Right cardiac atrium (tissue), 5 donors: ENCODE measurements around the gene PHC1. TPM values are rescaled to one million over a fixed set of nuclear protein-coding genes. Genes with fewer than 3 reads are reported as not detected.

ENCODE experiments used
- ATAC-seq, 2 donors: fragments of 200-7000 bp; cut with Tn5 transposase; one replicate each; pipeline versions ENCODE4 v1.8.0 to v1.9.1; 2020; ENCODE audit warnings: moderate library complexity in 2 of 2, mild to moderate bottlenecking in 1 of 2
- DNase-seq, 3 donors: peaks; one replicate each; pipeline ENCODE4 v3.0.0-alpha.2; 2020
- H3K27ac ChIP-seq: one replicate; pipeline ENCODE4 v1.5.1; 2013; ENCODE audit warnings: mild to moderate bottlenecking, low read length, control low read depth, moderate library complexity
- H3K27me3 ChIP-seq: one replicate; pipeline ENCODE4 v1.6.1; 2013; ENCODE audit not compliant: control insufficient read depth, insufficient read depth
- H3K4me1 ChIP-seq: one replicate; pipeline ENCODE4 v1.6.1; 2013; ENCODE audit warnings: low read length; ENCODE audit not compliant: control insufficient read depth, insufficient read depth
- H3K4me3 ChIP-seq: one replicate; pipeline ENCODE4 v1.5.1; 2013; ENCODE audit warnings: low read length, control low read depth
- H3K9me3 ChIP-seq: one replicate; pipeline ENCODE4 v1.6.1; 2013; ENCODE audit warnings: low read length; ENCODE audit not compliant: control insufficient read depth
- WGBS: extraction: QIAGEN DNeasy Blood & Tissue Kit; methylation state at CpG from one replicate; pipeline ENCODE4 v1.1.7; 2013; 5-methylcytosine and 5-hydroxymethylcytosine counted together
- intact Hi-C, 4 donors: fragments of 100-400 bp; cut with DNase I; formaldehyde crosslinking; loops; one replicate each; pipeline versions ENCODE4 v1.11.0 to v1.14.0; 2022 to 2023
- polyA plus RNA-seq: library from polyadenylated mRNA; stranded (reverse); fragments of 200-250 nt; gene quantifications from one replicate; pipeline ENCODE4 v1.2.3, GENCODE V29; 2013
- total RNA-seq, 4 donors: library from RNA; stranded (reverse); fragmentation: NEBNext Ultra II Directional; extraction: Animal tissue kit (Norgen Biotek cat#: 25700); gene quantifications; one replicate each; pipeline ENCODE4 v1.2.1, GENCODE V29; 2021
- donor health status: healthy with polysubstance abuse.
- donor health status: DM: no; HTN: yes; CAD: no.
- donor health status: DM: no; HTN: no; CAD: no.
- donor health status: DM: no; HTN: yes; CAD: no; lungs with severe emphysema.
- donor health status: DM: yes; HTN: yes; CAD: no.

Gene PHC1
- total and polyA plus RNA-seq, 5 donors = 13.3 to 34.9 (median 25.8) TPM

DNA sequence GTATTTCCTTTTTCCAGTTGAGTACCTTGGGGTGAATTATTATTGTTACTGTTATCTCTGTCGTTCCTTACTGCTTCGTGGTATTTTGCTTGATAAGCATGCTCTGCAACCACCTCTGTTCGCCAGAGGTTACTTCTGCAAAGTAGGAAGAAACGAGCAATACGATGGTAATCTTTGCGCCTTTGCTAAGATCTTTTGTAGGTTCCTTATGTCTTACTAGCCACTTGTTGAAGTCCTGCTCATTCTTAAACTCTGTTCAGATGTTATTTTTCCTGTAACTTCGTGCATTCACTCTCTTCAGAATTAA lies 35.9 kb downstream of the PHC1 start:
- peak overlapping the region; percentile 75 for H3K4me3 ChIP-seq
- DNase-seq (no peak), ATAC-seq (no peak)
- no peaks in the 10 kb centered on the region for H3K27me3 ChIP-seq
- H3K4me1 ChIP-seq = peaks cover 2% of the 10 kb centered on the region
- H3K27ac ChIP-seq = peak overlapping the region; percentile 96
- H3K9me3 ChIP-seq = no peaks in the 10 kb centered on the region
- intact Hi-C loops = loop anchor here in 2 of 4 donors (2.0 to 5.0 kb wide), 2 partner anchors 91 to 92 kb away; no protein-coding TSS in a partner anchor
- WGBS = under 1% methylated on average over 7 of the region's 7 CpGs

DNA sequence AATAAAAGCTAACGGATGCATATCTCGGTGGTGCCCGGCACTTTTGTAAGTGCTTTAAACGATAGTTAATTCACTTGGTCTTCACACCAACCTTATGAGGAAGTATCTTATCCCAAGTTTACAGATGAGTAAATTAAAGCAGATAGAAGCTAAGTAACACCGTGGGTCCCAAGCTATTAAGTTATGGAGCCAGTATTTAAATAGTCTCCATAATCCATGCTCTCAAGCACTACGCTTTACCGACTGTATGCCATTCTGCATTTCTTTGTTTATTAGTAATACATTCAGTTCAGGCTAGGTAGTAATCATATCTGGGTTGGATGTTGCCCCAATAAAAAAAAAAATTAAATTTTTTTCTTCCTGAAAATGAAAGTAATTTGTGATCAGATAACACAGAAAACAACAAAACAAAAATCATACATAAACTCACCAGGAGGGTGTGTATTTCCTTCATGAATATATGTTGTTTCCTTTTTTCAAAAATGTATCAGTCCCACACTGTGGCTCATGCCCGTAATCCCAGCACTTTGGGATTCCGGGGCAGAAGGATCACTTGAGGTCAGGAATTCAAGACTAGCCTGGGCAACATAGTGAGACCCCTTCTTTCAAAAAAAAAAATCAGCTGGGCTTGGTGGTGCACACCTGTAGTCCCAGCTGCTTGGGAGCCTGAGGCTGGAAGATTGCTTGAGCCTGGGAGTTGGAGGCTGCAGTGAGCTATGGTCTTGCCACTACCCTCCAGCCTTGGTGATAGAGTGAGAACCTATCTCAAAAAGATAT lies 36.6 kb downstream of the PHC1 start:
- peak overlapping the region; percentile 75 for H3K4me3 ChIP-seq
- no peaks in the 10 kb centered on the region for H3K27me3 ChIP-seq
- intact Hi-C loops = loop anchor here in 2 of 4 donors (2.0 to 5.0 kb wide), 2 partner anchors 90 to 91 kb away; no protein-coding TSS in a partner anchor
- DNase-seq (no peak), ATAC-seq (no peak)
- 23% methylated on average over 9 of the region's 9 CpGs for WGBS
- H3K27ac ChIP-seq = peak overlapping the region; percentile 23
- H3K4me1 ChIP-seq = peaks cover 2% of the 10 kb centered on the region
- H3K9me3 ChIP-seq = no peaks in the 10 kb centered on the region

DNA sequence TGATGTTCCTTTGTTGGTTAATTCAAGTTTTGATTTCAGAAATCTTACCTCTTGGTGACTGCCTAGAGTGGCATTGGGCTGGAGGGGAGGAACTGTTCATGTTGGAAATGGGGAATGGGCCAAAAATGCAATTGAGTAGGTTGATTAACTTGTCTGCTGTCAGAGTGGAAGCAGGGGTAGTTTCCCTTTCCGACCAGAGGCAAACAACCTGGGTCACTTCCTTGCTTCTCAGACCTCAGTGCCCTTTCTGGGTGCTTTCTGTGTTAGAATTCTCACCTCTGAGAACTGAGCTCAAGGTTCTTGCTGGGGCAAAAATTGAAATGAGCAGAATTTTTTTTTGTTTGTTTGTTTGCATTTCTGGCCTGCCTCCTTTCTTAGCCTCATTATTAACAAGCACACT lies 37.4 kb downstream of the PHC1 start:
- ATAC-seq = no peak
- Histone ChIP-seq H3K4me1 (peaks cover 2% of the 10 kb centered on the region), H3K27ac (no peak overlapping the region), H3K4me3 (no peak overlapping the region), H3K27me3 (no peaks in the 10 kb centered on the region), H3K9me3 (no peaks in the 10 kb centered on the region)
- intact Hi-C loops = loop anchor here in 2 of 4 donors (2.0 to 5.0 kb wide), 2 partner anchors 89 to 91 kb away; no protein-coding TSS in a partner anchor
- DNase-seq = no peak
- WGBS = 72% methylated on average over 1 of the region's 1 CpG

DNA sequence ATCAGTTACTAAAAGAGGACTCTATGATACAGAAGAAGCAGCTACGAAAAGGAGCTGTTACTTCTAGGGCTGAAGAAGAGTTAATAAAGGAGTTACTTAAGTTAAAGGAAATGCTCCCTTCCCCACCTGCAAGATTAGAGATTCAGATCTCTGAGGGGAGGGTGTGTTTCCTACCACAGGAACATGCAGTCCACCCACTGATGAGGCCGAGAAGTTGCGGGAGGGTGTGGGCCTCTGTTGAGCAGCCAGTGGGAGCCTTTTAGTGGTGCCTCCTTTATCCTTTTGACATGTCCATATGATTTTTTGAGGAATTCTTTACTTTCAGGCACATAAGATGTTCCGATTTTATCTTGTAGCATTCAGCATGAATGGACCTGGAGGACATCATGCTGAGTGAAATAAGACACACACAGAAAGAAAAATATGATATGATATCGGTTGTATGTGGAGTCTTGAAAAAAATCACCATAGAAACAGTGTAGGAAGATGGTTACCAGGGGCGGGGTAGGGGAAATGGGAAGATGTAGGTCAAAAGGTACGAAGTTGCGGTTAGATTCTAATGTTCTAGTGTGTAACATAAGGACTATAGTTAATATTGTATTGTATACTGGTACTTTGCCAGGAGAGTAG lies 39.6 kb downstream of the PHC1 start:
- intact Hi-C loops = loop anchor here in 1 of 4 donors (5.0 kb wide), 1 partner anchor 88 kb away; no protein-coding TSS in a partner anchor
- Histone ChIP-seq H3K9me3 (no peaks in the 10 kb centered on the region), H3K4me1 (no peaks in the 10 kb centered on the region), H3K4me3 (no peak overlapping the region), H3K27ac (no peak overlapping the region), H3K27me3 (no peaks in the 10 kb centered on the region)
- no peak for ATAC-seq
- 87% methylated on average over 8 of the region's 8 CpGs for WGBS
- peak in 1 of 3 donors; percentile 43 for DNase-seq

DNA sequence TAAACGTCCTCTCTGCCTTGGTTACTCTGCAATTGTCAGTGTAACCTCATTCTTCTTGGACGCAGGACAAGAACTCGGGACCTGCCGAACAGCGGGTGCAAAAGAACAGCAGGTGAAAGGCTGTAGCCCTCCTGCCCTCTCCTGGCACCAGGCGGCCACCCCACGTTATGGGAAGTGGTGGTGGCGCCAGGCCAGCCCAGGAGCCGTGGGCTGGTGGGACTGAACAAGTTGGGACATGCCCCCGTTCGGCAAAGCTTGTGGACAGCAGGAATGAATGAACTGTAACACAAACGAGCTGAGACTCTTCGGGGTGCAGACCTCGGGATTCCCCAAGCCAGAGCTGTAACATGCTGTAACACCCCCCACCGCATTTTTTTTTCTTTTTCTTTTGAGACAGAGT lies 41.8 kb downstream of the PHC1 start:
- DNase-seq = no peak
- 95% methylated on average over 15 of the region's 15 CpGs for WGBS
- intact Hi-C loops = no loop called here
- H3K4me3 ChIP-seq = no peak overlapping the region
- H3K4me1 ChIP-seq = peaks cover 2% of the 10 kb centered on the region
- H3K9me3 ChIP-seq = no peaks in the 10 kb centered on the region
- H3K27ac ChIP-seq = no peak overlapping the region
- no peak for ATAC-seq
- H3K27me3 ChIP-seq = no peaks in the 10 kb centered on the region

DNA sequence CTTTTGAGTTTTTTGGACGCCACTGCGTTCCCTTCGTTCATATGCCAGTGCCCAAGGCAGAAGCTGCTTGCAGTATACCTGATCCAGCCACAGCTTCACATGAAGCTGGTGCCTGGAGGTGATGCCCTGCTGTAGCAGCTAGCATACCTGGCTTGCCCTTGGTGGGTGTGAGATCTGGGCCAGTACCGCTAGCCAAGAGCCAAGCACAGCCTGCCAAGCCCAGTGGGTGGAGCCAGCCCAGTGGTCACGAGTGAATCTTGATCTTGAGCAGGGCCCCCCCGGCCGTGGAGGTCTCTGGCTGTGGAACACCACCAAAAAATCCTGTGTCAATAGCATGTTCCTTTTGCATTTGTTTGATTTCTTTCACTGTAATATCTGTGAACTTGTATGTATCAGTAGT lies 42.5 kb downstream of the PHC1 start:
- Histone ChIP-seq H3K27me3 (no peaks in the 10 kb centered on the region), H3K4me3 (no peak overlapping the region), H3K27ac (no peak overlapping the region), H3K9me3 (no peaks in the 10 kb centered on the region), H3K4me1 (peaks cover 2% of the 10 kb centered on the region)
- intact Hi-C loops = no loop called here
- DNase-seq (peak in 1 of 3 donors; percentile 43), ATAC-seq (no peak)
- WGBS = 82% methylated on average over 7 of the region's 7 CpGs

DNA sequence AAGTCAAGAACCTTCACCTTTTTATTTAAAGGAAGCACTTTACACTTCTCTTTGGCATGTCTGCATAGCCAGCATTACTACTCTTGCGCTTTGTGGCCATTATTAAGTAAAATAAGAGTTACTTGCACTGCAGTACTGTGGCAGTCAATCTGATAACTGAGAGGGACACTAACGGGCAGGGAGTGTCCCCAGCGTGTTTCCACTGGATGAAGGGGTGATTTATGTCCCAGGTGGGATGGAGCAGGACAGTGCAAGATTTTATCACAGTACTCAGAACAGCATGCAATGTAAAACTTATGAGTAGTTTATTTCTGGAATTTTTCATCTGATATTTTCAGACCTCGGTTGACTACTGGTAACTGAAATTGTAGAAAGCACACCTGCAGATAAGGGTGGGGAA lies 43.3 kb downstream of the PHC1 start:
- no peaks in the 10 kb centered on the region for H3K9me3 ChIP-seq
- intact Hi-C loops = no loop called here
- ATAC-seq = no peak
- H3K4me3 ChIP-seq = no peak overlapping the region
- no peaks in the 10 kb centered on the region for H3K27me3 ChIP-seq
- WGBS = 82% methylated on average over 4 of the region's 4 CpGs
- no peak overlapping the region for H3K27ac ChIP-seq
- peaks cover 2% of the 10 kb centered on the region for H3K4me1 ChIP-seq
- no peak for DNase-seq

DNA sequence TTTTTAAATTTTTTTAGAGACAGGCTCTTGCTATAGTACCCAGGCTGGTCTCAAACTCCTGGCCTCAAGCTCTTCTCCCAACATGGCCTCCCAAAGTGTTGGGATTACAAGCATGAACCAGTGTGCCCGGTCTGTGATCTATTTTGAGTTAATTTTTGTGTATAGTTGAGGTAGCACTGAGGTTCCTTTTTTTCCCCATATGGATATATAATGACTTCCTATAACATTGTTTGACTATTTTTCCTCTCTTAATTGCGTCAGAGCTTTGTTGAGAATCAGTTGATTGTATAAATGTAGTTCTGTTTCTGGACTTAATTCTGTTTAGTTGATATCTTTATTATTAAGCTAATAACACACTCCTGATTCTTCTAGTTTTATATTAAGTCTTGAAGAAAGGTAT lies 43.8 kb downstream of the PHC1 start:
- Histone ChIP-seq H3K9me3 (no peaks in the 10 kb centered on the region), H3K27ac (no peak overlapping the region), H3K4me3 (no peak overlapping the region), H3K27me3 (no peaks in the 10 kb centered on the region), H3K4me1 (peaks cover 2% of the 10 kb centered on the region)
- ATAC-seq (no peak), DNase-seq (no peak)
- 58% methylated on average over 2 of the region's 2 CpGs for WGBS
- intact Hi-C loops = no loop called here

DNA sequence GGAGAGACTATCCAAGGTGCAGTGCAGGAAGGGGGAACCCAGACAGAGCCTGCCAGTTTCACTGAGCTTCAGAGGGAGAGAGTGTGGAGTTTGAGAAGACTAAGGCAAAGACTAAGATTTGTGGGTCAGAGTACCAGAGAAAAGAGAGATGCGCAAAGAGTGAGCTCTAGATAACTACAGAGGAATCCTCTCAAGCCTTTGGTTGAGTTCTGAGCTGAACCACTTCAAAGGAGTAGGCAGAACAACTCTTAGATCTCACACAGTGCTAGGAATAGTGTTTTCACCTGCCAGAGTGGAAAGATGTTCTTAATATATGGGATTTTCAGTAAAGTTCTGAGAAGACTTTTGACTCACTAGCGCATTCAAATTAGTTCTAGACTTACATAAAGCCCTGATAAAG lies 45.9 kb downstream of the PHC1 start:
- WGBS = 97% methylated on average over 2 of the region's 2 CpGs
- Histone ChIP-seq H3K27ac (no peak overlapping the region), H3K9me3 (no peaks in the 10 kb centered on the region), H3K4me1 (peaks cover 2% of the 10 kb centered on the region), H3K4me3 (no peak overlapping the region), H3K27me3 (no peaks in the 10 kb centered on the region)
- intact Hi-C loops = no loop called here
- no peak for ATAC-seq
- DNase-seq = no peak

DNA sequence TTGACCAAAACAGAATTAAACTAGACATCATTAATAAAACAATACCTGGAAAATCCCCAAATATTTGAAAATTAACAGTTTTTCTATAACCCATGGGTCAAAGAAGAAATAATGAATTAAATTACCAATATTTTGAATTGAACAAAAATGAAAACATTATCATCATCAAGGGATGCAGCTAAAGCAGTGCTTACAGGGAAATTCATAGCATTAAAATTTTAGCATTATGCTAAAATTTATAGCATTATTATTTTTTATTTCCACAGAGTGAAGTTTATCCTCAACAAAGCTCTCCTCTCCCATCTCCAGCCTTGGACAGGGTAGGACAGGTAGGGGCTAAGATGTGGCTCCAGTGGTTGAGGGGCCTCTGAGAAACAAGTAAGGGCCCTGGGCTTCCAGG lies 54.5 kb downstream of the PHC1 start:
- Histone ChIP-seq H3K4me3 (no peak overlapping the region), H3K27ac (no peak overlapping the region), H3K4me1 (no peaks in the 10 kb centered on the region), H3K9me3 (peaks cover 4% of the 10 kb centered on the region), H3K27me3 (no peaks in the 10 kb centered on the region)
- no peak for DNase-seq
- intact Hi-C loops = no loop called here
- ATAC-seq = no peak

DNA sequence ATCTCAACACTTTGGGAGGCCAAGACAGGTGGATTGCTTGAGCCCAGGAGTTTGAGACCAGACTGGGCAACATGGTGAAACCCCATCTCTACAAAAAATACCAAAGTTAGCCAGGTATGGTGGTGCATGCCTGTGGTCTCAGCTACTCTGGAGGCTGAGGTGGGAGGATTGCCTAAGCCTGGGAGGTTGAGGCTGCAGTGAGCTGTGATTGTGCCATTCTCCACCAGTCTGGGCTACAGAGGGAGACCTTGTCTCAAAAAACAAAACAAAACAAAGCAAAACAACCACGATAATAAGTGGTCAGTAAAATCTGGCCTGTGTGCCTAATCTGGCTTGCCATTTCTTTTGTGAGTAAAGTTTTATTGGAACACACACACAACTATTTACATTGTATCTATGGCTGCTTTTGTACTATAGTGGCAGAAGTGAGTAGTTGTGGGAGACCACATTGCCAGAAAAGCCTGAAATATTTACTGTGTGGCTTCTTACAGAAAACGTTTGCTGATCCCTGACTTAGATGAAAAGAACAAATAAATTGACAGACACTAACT lies 55.6 kb downstream of the PHC1 start:
- no peaks in the 10 kb centered on the region for H3K27me3 ChIP-seq
- DNase-seq (no peak), ATAC-seq (no peak)
- no peaks in the 10 kb centered on the region for H3K4me1 ChIP-seq
- WGBS = 75% methylated on average over 2 of the region's 2 CpGs
- intact Hi-C loops = loop anchor here in 1 of 4 donors (10.0 kb wide), 1 partner anchor 55 kb away; no protein-coding TSS in a partner anchor
- no peak overlapping the region for H3K4me3 ChIP-seq
- H3K27ac ChIP-seq = no peak overlapping the region
- peaks cover 4% of the 10 kb centered on the region for H3K9me3 ChIP-seq
